ENCODE measurements around the gene DPF3.

- TF ChIP-seq TEAD4 (IDR thresholded peaks at IDR 0.05) (no peak), EP300 (IDR thresholded peaks at IDR 0.05; ENCODE audit: borderline replicate concordance) (no peak), EGR1 (IDR thresholded peaks at IDR 0.05) (no peak), RAD21 (IDR thresholded peaks at IDR 0.05; ENCODE audit: low read depth) (peak; percentile 97), TAF1 (IDR thresholded peaks at IDR 0.05; ENCODE audit: low read depth) (no peak), CEBPB (IDR thresholded peaks at IDR 0.05) (peak; percentile 60), REST (IDR thresholded peaks at IDR 0.05; ENCODE audit: low read depth) (no peak), FOXM1 (IDR thresholded peaks at IDR 0.05; ENCODE audit: borderline replicate concordance, low read depth) (no peak), YY1 (IDR thresholded peaks at IDR 0.05; ENCODE audit: low read depth) (no peak), CREB1 (IDR thresholded peaks at IDR 0.05; ENCODE audit: low read depth) (no peak), USF1 (IDR thresholded peaks at IDR 0.05) (no peak), ZBTB7A (IDR thresholded peaks at IDR 0.05; ENCODE audit: low read depth) (no peak)
Measured at GRCh38 chr14:72904840-72905561, 11.1 kb upstream of the DPF3 start.
